Prostate gland (tissue), 2 donors: Measurements from ENCODE around the gene MPPED1. TPM values are rescaled to one million over a fixed set of nuclear protein-coding genes. Genes with fewer than 3 reads are reported as not detected.

Experiments
- DNase-seq: peaks from one replicate; pipeline ENCODE4 v3.0.0-alpha.2; 2019; ENCODE audit warnings: low spot score
- H3K27ac ChIP-seq, 2 donors: fragments of 200-600 bp; sonication (generic); 2 replicates each; pipeline ENCODE4 v1.5.1; 2017 to 2019
- H3K27me3 ChIP-seq: fragments of 200-600 bp; sonication (generic); replicated peaks from 2 replicates; pipeline ENCODE4 v1.5.1; 2019; ENCODE audit not compliant: insufficient read depth
- H3K36me3 ChIP-seq, 2 donors: fragments of 200-600 bp; sonication (generic); 1 replicate in 1 of 2; 2 replicates in 1 of 2; pipeline versions ENCODE4 v1.5.1 to v1.8.1; 2017 to 2019
- H3K4me1 ChIP-seq: fragments of 200-600 bp; sonication (generic); replicated peaks from 2 replicates; pipeline ENCODE4 v1.5.1; 2019
- H3K4me3 ChIP-seq, 2 donors: fragments of 200-600 bp; sonication (generic); 2 replicates each; pipeline ENCODE4 v1.5.1; 2017 to 2019
- H3K9me3 ChIP-seq: fragments of 200-600 bp; sonication (generic); 2 replicates; pipeline ENCODE4 v1.5.1; 2017
- POLR2A ChIP-seq: fragments of 450-650 bp; IDR thresholded peaks from one replicate; pipeline ENCODE4 v1.6.1; 2016; ENCODE audit warnings: antibody characterized with exemption, mild to moderate bottlenecking
- POLR2AphosphoS5 ChIP-seq: sonication (generic); formaldehyde crosslinking; IDR thresholded peaks from one replicate; pipeline ENCODE4 v1.6.1; 2017; ENCODE audit warnings: antibody characterized with exemption
- WGBS: methylation state at CpG from one replicate; pipeline ENCODE4 v1.1.5; 2018; 5-methylcytosine and 5-hydroxymethylcytosine counted together
- intact Hi-C: fragments of 100-400 bp; cut with DNase I; formaldehyde crosslinking; loops from one replicate; pipeline ENCODE4 v1.14.2; 2022
- total RNA-seq, 2 donors: library from RNA; depleted of rRNA; stranded (reverse); fragments of >200 nt; gene quantifications; one replicate each; pipeline ENCODE4 v1.1.0, GENCODE V29; 2016
- TF ChIP-seq, protein P1 (sequence below), 4 experiments: fragments of 200-600 bp in 2 of 4; fragments of 450-650 bp in 2 of 4; sonication (generic) in 2 of 4; IDR thresholded peaks; 1 replicate in 3 of 4; 2 replicates in 1 of 4; pipeline ENCODE4 v1.5.1; 2016 to 2019; ENCODE audit warnings: antibody characterized with exemption in 4 of 4, mild to moderate bottlenecking in 2 of 4, moderate library complexity in 2 of 4

MPPED1 gene
- total RNA-seq, 2 donors from 2014 or later, result 0.77 to 6.4 TPM

DNA sequence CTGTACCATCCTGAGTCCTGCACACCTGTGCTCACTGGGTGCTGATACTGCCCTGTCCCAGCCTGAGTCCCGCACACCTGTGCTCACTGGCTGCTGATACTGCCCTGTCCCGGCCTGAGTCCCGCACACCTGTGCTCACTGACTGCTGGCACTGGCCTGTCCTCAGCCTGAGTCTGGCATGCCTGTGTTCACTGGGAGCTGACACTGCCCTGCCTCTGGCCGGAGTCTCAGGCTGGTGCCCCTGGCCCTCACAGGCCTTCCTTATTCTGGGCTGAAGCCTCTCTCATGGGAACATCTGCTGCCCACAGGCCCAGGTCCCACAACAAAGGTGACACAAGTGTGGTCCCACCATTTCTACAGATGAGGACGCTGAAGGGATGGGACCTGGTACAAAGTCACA lies 115.1 kb downstream of the MPPED1 start:
- 96% methylated on average over 5 of the region's 5 CpGs for WGBS
- no peak overlapping the region for H3K27ac ChIP-seq
- no peak for TF ChIP-seq POLR2AphosphoS5
- no peak for TF ChIP-seq POLR2A
- TF ChIP-seq, protein P1, sequence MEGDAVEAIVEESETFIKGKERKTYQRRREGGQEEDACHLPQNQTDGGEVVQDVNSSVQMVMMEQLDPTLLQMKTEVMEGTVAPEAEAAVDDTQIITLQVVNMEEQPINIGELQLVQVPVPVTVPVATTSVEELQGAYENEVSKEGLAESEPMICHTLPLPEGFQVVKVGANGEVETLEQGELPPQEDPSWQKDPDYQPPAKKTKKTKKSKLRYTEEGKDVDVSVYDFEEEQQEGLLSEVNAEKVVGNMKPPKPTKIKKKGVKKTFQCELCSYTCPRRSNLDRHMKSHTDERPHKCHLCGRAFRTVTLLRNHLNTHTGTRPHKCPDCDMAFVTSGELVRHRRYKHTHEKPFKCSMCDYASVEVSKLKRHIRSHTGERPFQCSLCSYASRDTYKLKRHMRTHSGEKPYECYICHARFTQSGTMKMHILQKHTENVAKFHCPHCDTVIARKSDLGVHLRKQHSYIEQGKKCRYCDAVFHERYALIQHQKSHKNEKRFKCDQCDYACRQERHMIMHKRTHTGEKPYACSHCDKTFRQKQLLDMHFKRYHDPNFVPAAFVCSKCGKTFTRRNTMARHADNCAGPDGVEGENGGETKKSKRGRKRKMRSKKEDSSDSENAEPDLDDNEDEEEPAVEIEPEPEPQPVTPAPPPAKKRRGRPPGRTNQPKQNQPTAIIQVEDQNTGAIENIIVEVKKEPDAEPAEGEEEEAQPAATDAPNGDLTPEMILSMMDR (IDR thresholded peaks at IDR 0.05), result no peak

DNA sequence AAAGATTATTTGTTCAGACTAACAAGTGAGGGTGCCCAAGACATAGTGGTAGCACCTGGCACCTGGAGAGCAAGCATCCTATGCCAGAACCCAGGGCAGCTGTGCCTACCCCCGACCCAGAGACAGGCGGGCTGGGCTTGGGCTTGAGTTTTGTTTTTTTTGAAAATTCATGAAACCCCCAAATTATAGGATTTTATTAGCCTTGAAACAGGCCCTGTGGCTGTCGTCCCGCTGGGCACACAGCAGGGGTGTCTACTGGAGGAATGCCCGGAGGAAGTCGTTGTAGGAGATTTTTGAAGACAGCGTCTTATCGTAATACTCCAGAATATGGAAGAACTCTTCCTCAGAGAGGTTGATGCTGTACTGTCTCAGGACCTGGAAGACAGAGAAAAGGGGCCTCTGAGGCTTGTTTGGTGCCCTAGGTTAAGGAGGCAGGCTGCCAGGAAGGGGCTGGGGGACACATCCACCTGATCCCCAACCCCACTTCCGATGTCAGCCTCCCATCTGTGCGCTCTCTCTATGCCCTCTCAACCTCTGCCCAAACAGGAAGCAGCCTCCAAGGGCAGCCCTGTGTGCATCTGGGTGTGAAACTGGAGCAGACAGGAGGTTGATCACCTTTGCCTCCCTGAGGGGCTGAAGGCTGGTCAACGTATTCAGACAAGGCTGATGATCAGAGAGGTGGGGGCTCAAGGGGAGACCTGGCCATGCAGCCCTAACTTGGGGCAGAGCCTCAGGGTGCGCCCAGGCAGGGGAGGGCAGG lies 117.0 kb downstream of the MPPED1 start:
- Histone ChIP-seq H3K9me3 (no peaks in the 10 kb centered on the region), H3K36me3 (no peaks in the 10 kb centered on the region), H3K27ac (no peak overlapping the region), H3K4me1 (no peaks in the 10 kb centered on the region), H3K27me3 (no peaks in the 10 kb centered on the region), H3K4me3 (no peak overlapping the region)
- TF ChIP-seq, protein P1 (IDR thresholded peaks at IDR 0.05), result no peak
- TF ChIP-seq POLR2A, result no peak
- TF ChIP-seq POLR2AphosphoS5, result no peak
- intact Hi-C loops, result no loop called here
- no peak for DNase-seq
- WGBS, result 57% methylated on average over 12 of the region's 12 CpGs

More for the DNA sequence above, 115.1 kb downstream of the MPPED1 start:
- Histone ChIP-seq H3K4me3 (no peak overlapping the region), H3K4me1 (no peaks in the 10 kb centered on the region), H3K27me3 (no peaks in the 10 kb centered on the region), H3K36me3 (no peaks in the 10 kb centered on the region), H3K9me3 (no peaks in the 10 kb centered on the region)
- no peak for DNase-seq
- intact Hi-C loops, result no loop called here

DNA sequence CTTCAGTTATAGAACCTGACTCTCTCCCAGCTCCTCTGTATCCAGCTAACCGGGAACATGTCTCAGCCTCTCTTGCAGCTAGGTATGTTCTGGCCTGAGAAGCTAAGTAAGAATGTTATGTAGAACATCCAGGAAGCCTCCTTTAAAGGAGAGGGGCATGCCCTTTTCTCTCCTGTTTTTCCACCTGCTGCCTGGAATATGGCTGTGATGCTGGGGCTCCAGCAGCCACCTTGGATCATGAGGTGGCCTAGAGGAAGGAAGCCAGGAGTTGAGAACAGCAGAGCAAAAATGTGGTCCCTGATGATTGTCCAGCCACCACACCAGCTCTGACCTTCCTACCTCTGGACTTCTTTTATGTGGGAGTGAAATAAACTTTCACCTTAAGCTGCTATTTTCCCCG lies 117.6 kb downstream of the MPPED1 start:
- no peak for DNase-seq
- Histone ChIP-seq H3K4me3 (no peak overlapping the region), H3K36me3 (no peaks in the 10 kb centered on the region), H3K4me1 (no peaks in the 10 kb centered on the region), H3K9me3 (no peaks in the 10 kb centered on the region), H3K27me3 (no peaks in the 10 kb centered on the region), H3K27ac (no peak overlapping the region)
- WGBS, result 91% methylated on average over 2 of the region's 2 CpGs
- intact Hi-C loops, result no loop called here
- TF ChIP-seq POLR2A, result no peak

DNA sequence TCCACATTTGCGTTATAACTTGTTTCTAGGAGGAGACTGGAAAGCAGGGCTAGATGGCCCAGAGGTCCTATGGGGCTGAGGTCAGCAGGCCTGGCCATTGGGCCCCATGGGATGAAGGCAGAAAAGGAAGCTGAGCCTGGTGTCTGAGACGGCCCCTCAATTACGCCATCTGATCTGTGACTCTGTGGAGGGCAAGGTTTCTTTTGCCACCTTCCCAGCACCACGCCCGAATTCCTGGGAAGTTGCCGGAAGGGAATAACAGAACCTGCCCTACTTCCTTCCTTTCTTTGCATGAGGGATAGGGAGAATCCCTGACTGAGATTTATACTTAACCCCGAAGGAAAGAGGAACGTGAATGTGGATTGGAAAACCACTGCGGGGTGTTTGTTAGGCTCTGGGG lies 118.1 kb downstream of the MPPED1 start:
- DNase-seq, result no peak
- Histone ChIP-seq H3K4me1 (no peaks in the 10 kb centered on the region), H3K9me3 (no peaks in the 10 kb centered on the region), H3K27ac (no peak overlapping the region), H3K36me3 (no peaks in the 10 kb centered on the region), H3K27me3 (no peaks in the 10 kb centered on the region), H3K4me3 (no peak overlapping the region)
- WGBS, result 92% methylated on average over 9 of the region's 9 CpGs
- intact Hi-C loops, result no loop called here
- TF ChIP-seq, protein P1 (IDR thresholded peaks at IDR 0.05), result no peak
- TF ChIP-seq POLR2A (no peak), POLR2AphosphoS5 (no peak)

DNA sequence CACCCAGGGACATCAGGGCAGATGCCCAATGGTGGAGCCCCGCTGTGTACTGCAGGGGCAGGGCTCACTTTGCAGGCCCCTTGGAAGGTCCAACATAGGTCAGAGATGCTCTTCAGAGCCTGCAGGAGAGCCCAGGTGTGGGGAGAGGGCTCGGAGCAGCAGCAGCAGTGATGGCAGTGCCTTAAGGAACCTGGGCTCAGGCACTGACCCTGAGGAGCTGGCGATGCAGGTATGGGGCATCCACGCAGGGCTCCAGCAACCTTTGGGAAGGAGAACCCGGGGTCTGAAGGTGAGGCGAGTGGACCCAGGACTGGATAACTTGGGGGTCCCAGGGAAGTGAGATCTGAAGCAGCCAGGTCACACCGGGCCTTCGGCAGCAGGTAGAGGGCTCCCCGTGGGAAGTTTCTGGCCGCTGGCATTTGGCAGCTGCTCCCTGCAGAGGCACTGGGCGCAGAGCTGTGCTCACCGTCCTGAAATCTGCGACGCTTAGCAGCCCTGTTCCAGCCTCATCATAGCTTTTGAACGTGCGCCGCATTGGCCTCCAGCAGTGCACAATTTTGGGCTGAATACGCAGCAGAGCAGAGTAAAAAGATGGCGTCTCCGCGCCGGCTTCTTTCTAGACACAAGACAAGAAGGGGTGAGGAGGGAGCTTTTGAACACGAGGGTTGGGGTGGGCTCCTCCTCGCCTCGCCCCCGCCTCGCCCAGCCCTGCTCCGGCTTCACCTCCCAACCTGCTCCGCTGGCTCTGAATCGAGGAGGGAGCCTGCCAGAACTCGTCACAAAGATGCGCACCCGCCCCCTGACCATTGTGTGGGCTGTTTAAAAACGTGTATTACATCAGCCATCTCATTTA lies 118.8 kb downstream of the MPPED1 start:
- no peaks in the 10 kb centered on the region for H3K36me3 ChIP-seq
- H3K27me3 ChIP-seq, result no peaks in the 10 kb centered on the region
- TF ChIP-seq POLR2AphosphoS5 (no peak), POLR2A (no peak)
- TF ChIP-seq, protein P1 (IDR thresholded peaks at IDR 0.05), result no peak
- no peak overlapping the region for H3K27ac ChIP-seq
- no peaks in the 10 kb centered on the region for H3K4me1 ChIP-seq
- 64% methylated on average over 34 of the region's 34 CpGs for WGBS
- H3K9me3 ChIP-seq, result no peaks in the 10 kb centered on the region
- no peak for DNase-seq
- intact Hi-C loops, result no loop called here
- H3K4me3 ChIP-seq, result no peak overlapping the region
